Measurements from ENCODE around the gene C20orf96.

The C20orf96 gene

GRCh38 chr20:312067-312466 lies 21.5 kb upstream of the C20orf96 start:
- DNase-seq = no peak

GRCh38 chr20:311609-312008 lies 21.1 kb upstream of the C20orf96 start:
- no peak for DNase-seq

GRCh38 chr20:310645-311044 lies 20.1 kb upstream of the C20orf96 start:
- no peak for DNase-seq

GRCh38 chr20:309841-310644 lies 19.5 kb upstream of the C20orf96 start:
- peak; percentile 70 for DNase-seq

- no peak for DNase-seq
These were observed 18.8 kb upstream of the C20orf96 start for GRCh38 chr20:309306-309840.

- DNase-seq = no peak
These were observed 18.0 kb upstream of the C20orf96 start for GRCh38 chr20:308427-309038.

GRCh38 chr20:305745-306144 lies 15.2 kb upstream of the C20orf96 start:
- no peak for DNase-seq

- DNase-seq = no peak
These were observed 11.6 kb upstream of the C20orf96 start for GRCh38 chr20:301886-302848.

- DNase-seq = no peak
These were observed 9.9 kb upstream of the C20orf96 start for GRCh38 chr20:300345-300990.

GRCh38 chr20:298776-299391 lies 8.3 kb upstream of the C20orf96 start:
- DNase-seq = no peak

GRCh38 chr20:297925-298775 lies 7.6 kb upstream of the C20orf96 start:
- DNase-seq = no peak

GRCh38 chr20:297098-297924 lies 6.8 kb upstream of the C20orf96 start, which contains the start of gene ZCCHC3:
ZCCHC3 (plus strand) TSS chr20:297570; CDS start chr20:297587, 17 bp downstream.
- DNase-seq = peak; percentile 59

- no peak for DNase-seq
These were observed 5.3 kb upstream of the C20orf96 start for GRCh38 chr20:295804-296203.

- no peak for DNase-seq
These were observed 4.1 kb upstream of the C20orf96 start for GRCh38 chr20:294602-295001.

GRCh38 chr20:289693-290083 lies 862 bp downstream of the C20orf96 start:
- no peak for DNase-seq

- DNase-seq = no peak
These were observed 1.4 kb downstream of the C20orf96 start for GRCh38 chr20:288956-289692.

- no peak for DNase-seq
These were observed 4.0 kb downstream of the C20orf96 start for GRCh38 chr20:286508-286907.

- no peak for DNase-seq
These were observed 6.4 kb downstream of the C20orf96 start for GRCh38 chr20:284172-284571.
